MM.1S (cell line): ENCODE measurements around the gene LRRC45.
A peak's percentile ranks its signal among the peaks of the same experiment; 100 is the strongest.

Source experiments
- DNase-seq: peaks from one replicate; pipeline ENCODE4 v3.0.0-alpha.2; 2015
- H2AFZ ChIP-seq: fragments of 300-600 bp; sonication (generic); 2 replicates; pipeline ENCODE4 v1.6.0; 2016; ENCODE audit warnings: antibody characterized with exemption, low read length
- H3F3A ChIP-seq: fragments of 300-600 bp; sonication (generic); 2 replicates; pipeline ENCODE4 v1.6.1; 2016; ENCODE audit warnings: mild to moderate bottlenecking, antibody characterized with exemption, low read length, moderate library complexity, mixed read lengths; ENCODE audit not compliant: insufficient read depth
- H3K27ac ChIP-seq: fragments of 300-600 bp; sonication (generic); 2 replicates; pipeline ENCODE4 v1.5.1; 2016; ENCODE audit warnings: mild to moderate bottlenecking, low read length
- H3K27me3 ChIP-seq: fragments of 300-600 bp; sonication (generic); replicated peaks from 2 replicates; pipeline ENCODE4 v1.6.0; 2016; ENCODE audit warnings: low read length; ENCODE audit not compliant: insufficient read depth
- H3K36me3 ChIP-seq: fragments of 300-600 bp; sonication (generic); replicated peaks from 2 replicates; pipeline ENCODE4 v1.6.1; 2016; ENCODE audit warnings: mild to moderate bottlenecking, low read length, mixed read lengths; ENCODE audit not compliant: insufficient read depth
- H3K4me1 ChIP-seq: fragments of 300-600 bp; sonication (generic); 2 replicates; pipeline ENCODE4 v1.6.1; 2016; ENCODE audit warnings: low read length, mixed read lengths
- H3K4me2 ChIP-seq: fragments of 300-600 bp; sonication (generic); 2 replicates; pipeline ENCODE4 v1.6.0; 2016; ENCODE audit warnings: low read depth, low read length
- H3K4me3 ChIP-seq: fragments of 300-600 bp; sonication (generic); 2 replicates; pipeline ENCODE4 v1.5.1; 2016; ENCODE audit warnings: low read length, mixed read lengths
- H3K79me2 ChIP-seq: fragments of 300-600 bp; sonication (generic); 2 replicates; pipeline ENCODE4 v1.6.1; 2016; ENCODE audit warnings: mixed run types, low read length, mixed read lengths
- H3K9ac ChIP-seq: fragments of 300-600 bp; sonication (generic); 2 replicates; pipeline ENCODE4 v1.6.1; 2016; ENCODE audit warnings: low read length, mixed read lengths
- H3K9me2 ChIP-seq: fragments of 300-600 bp; sonication (generic); replicated peaks from 2 replicates; pipeline ENCODE4 v1.6.1; 2016; ENCODE audit warnings: mild to moderate bottlenecking, low read length, mixed read lengths; ENCODE audit not compliant: insufficient read depth
- H3K9me3 ChIP-seq: fragments of 300-600 bp; sonication (generic); replicated peaks from 2 replicates; pipeline ENCODE4 v1.6.1; 2016; ENCODE audit warnings: mild to moderate bottlenecking, low read length, mixed read lengths; ENCODE audit not compliant: insufficient read depth
- H4K20me1 ChIP-seq: fragments of 300-600 bp; sonication (generic); 2 replicates; pipeline ENCODE4 v1.6.1; 2016; ENCODE audit warnings: mild to moderate bottlenecking, low read length, moderate library complexity, mixed read lengths; ENCODE audit not compliant: insufficient read depth
- EZH2 ChIP-seq: fragments of 300-600 bp; sonication (generic); optimal IDR thresholded peaks from 2 replicates; pipeline ENCODE3; 2017; ENCODE audit warnings: low read depth, mild to moderate bottlenecking, antibody characterized with exemption, low read length, mixed read lengths
- EZH2phosphoT487 ChIP-seq: fragments of 300-600 bp; sonication (generic); IDR thresholded peaks from 2 replicates; pipeline ENCODE4 v1.6.1; 2018; ENCODE audit warnings: antibody characterized with exemption, low read length
- TF ChIP-seq, protein P1 (sequence below): fragments of 300-600 bp; sonication (generic); IDR thresholded peaks from 2 replicates; pipeline ENCODE4 v1.5.1; 2016; ENCODE audit warnings: antibody characterized with exemption, low read length, mixed read lengths

Gene LRRC45

DNA sequence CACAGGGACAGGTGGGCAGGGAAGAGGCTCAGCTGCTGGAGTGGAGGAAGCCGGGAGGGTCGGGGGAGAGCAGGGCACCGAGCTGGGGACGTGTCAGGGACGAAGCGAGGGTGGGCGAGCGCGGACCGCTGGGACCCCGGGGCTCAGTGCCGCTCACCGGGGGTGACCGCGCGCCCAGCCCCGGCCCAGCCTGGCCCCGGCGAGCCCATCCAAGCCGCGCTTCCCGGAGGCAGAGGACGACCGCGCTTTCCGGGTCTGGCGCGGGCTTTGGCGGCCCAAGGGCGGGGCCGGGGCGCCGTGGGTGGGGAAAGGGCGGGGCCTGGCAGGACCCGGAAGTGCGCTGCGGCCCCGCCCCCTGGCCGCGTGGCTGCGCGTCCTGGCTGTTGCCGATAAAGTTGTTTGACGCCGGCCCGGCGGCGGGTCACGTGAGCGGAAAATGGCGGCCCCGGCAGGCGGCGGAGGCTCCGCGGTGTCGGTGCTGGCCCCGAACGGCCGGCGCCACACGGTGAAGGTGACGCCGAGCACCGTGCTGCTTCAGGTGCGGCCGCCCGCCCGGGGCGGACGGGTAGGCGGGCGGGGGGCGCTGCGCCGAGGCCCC lies 45.8 kb upstream of the LRRC45 start, which contains the start of gene ASPSCR1:
Gene ASPSCR1 (plus strand): TSS at position 419 of the 598 bp plus-strand sequence. CDS start 18 bp downstream, at position 437.
- peak within 1 kb of the TSS; percentile 73 for H3K9ac ChIP-seq
- no peaks in the 10 kb centered on the region for H3K9me2 ChIP-seq
- H2AFZ ChIP-seq: peak within 1 kb of the TSS; percentile 71
- H3K9me3 ChIP-seq: no peaks in the 10 kb centered on the region
- peaks cover 9% of the 10 kb centered on the region; the same call in 1 of the 2 replicates for H3K79me2 ChIP-seq
- peaks cover 12% of the 10 kb centered on the region for H3K27me3 ChIP-seq
- H4K20me1 ChIP-seq: no peaks in the 10 kb centered on the region
- peak within 1 kb of the TSS; percentile 87 for H3K4me3 ChIP-seq
- peak; percentile 88 for DNase-seq
- peak within 1 kb of the TSS; percentile 89 for H3K4me2 ChIP-seq
- peak within 1 kb of the TSS; percentile 38; the same call in 1 of the 2 replicates for H3K27ac ChIP-seq
- H3K36me3 ChIP-seq: no peaks in the 10 kb centered on the region
- peaks cover 13% of the 10 kb centered on the region for H3K4me1 ChIP-seq
- peaks cover 11% of the 10 kb centered on the region; the same call in 1 of the 2 replicates for H3F3A ChIP-seq
- TF ChIP-seq EZH2 (no peak), EZH2phosphoT487 (no peak)
- TF ChIP-seq, protein P1, sequence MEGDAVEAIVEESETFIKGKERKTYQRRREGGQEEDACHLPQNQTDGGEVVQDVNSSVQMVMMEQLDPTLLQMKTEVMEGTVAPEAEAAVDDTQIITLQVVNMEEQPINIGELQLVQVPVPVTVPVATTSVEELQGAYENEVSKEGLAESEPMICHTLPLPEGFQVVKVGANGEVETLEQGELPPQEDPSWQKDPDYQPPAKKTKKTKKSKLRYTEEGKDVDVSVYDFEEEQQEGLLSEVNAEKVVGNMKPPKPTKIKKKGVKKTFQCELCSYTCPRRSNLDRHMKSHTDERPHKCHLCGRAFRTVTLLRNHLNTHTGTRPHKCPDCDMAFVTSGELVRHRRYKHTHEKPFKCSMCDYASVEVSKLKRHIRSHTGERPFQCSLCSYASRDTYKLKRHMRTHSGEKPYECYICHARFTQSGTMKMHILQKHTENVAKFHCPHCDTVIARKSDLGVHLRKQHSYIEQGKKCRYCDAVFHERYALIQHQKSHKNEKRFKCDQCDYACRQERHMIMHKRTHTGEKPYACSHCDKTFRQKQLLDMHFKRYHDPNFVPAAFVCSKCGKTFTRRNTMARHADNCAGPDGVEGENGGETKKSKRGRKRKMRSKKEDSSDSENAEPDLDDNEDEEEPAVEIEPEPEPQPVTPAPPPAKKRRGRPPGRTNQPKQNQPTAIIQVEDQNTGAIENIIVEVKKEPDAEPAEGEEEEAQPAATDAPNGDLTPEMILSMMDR: no peak

DNA sequence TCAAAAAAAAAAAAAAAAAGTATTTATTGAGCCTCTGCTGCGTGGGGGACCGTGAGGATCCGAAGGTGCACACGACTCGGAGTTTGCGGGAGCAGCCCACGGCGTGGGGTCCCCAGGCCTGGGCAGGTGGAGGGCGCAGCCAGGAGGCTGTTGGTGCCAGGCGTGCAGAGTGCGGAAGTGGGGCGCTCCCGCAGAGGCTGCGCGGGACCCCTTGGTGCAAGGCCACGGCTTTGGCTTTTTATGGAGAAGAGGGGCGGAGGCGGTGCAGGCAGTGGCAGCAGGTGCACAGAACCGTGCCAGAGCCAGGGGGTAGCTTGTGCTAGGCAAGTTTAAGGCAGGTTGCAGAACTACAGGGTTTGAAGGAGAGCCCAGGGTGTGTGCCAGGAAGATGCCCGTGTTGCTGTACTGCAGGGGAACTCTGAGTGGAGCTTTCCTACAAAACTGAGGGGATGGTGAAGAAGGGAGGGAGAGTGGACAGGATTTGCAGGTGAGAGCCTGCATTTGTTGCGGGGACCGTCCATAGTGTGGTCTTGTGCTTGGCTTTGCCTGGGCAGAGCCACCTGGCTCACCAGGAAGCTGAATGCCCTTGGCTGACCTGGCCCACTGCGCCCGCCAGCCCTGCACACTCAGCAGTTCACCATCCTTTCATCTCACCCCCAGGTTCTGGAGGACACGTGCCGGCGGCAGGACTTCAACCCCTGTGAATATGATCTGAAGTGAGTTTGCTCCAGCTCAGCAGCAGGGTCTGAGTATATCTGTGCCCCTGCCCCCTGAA lies 44.4 kb upstream of the LRRC45 start:
- H3K9ac ChIP-seq: no peak overlapping the region; the same call in 1 of the 2 replicates

DNA sequence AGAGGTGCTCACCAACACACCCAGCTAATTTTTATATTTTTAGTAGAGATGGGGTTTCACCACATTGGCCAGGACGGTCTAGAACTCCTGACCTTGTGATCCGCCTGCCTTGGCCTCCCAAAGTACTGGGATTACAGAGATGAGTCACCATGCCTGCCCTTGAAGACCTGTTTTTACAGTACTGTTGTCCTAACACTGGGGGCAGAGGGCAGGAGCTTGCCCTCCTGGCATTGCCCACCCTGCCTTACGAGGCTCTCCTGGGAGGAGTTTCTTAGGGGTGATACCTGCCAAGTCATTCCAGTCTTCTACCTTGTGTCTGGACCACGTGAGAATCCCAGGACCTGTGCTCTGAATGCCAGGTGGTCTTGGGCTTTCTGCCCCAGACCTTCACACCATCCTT lies 43.0 kb upstream of the LRRC45 start:
- Histone ChIP-seq H3F3A (peaks cover 11% of the 10 kb centered on the region; the same call in 1 of the 2 replicates), H3K27ac (no peak overlapping the region), H3K4me1 (peaks cover 13% of the 10 kb centered on the region), H3K4me2 (peak overlapping the region; percentile 6; the same call in 1 of the 2 replicates), H3K79me2 (peaks cover 9% of the 10 kb centered on the region; the same call in 1 of the 2 replicates), H3K9me2 (no peaks in the 10 kb centered on the region), H3K9me3 (no peaks in the 10 kb centered on the region), H2AFZ (no peak overlapping the region), H3K9ac (no peak overlapping the region), H3K4me3 (no peak overlapping the region), H4K20me1 (no peaks in the 10 kb centered on the region), H3K27me3 (peaks cover 9% of the 10 kb centered on the region), H3K36me3 (no peaks in the 10 kb centered on the region)
- DNase-seq: no peak
- no peak for TF ChIP-seq EZH2
- no peak for TF ChIP-seq EZH2phosphoT487
- TF ChIP-seq, protein P1: no peak

More for the DNA sequence above, 44.4 kb upstream of the LRRC45 start:
- DNase-seq: no peak
- Histone ChIP-seq H3K4me1 (peaks cover 13% of the 10 kb centered on the region), H3F3A (peaks cover 11% of the 10 kb centered on the region; the same call in 1 of the 2 replicates), H4K20me1 (no peaks in the 10 kb centered on the region), H3K4me3 (no peak overlapping the region; the same call in 1 of the 2 replicates), H3K79me2 (peaks cover 9% of the 10 kb centered on the region; the same call in 1 of the 2 replicates), H2AFZ (no peak overlapping the region), H3K27me3 (peaks cover 12% of the 10 kb centered on the region), H3K27ac (no peak overlapping the region), H3K4me2 (peak overlapping the region; percentile 80; the same call in 1 of the 2 replicates), H3K9me3 (no peaks in the 10 kb centered on the region), H3K9me2 (no peaks in the 10 kb centered on the region), H3K36me3 (no peaks in the 10 kb centered on the region)
- no peak for TF ChIP-seq EZH2phosphoT487
- TF ChIP-seq, protein P1: no peak
